GM18867 (cell line): ENCODE measurements around the gene HSPB7.
"Not testable (repeated sequence)": the region's sequence is repeated elsewhere in the genome, so short reads cannot be mapped to it uniquely, and the experiment has no call there.

Experiments used
- ATAC-seq: cut with Tn5 transposase; IDR thresholded peaks from one replicate; pipeline ENCODE4 v1.9.1; 2021; ENCODE audit warnings: mild to moderate bottlenecking, moderate library complexity; ENCODE audit not compliant: unreplicated experiment

HSPB7 gene

GRCh38 chr1:16051039-16051438 is 33.2 kb upstream of the HSPB7 start:
- ATAC-seq, result no peak

- no peak for ATAC-seq
These were observed 32.5 kb upstream of the HSPB7 start for GRCh38 chr1:16050328-16050727.

GRCh38 chr1:16048573-16049189 is 30.8 kb upstream of the HSPB7 start:
- no peak for ATAC-seq

- ATAC-seq, result no peak
These were observed 30.1 kb upstream of the HSPB7 start for GRCh38 chr1:16047791-16048475.

DNA sequence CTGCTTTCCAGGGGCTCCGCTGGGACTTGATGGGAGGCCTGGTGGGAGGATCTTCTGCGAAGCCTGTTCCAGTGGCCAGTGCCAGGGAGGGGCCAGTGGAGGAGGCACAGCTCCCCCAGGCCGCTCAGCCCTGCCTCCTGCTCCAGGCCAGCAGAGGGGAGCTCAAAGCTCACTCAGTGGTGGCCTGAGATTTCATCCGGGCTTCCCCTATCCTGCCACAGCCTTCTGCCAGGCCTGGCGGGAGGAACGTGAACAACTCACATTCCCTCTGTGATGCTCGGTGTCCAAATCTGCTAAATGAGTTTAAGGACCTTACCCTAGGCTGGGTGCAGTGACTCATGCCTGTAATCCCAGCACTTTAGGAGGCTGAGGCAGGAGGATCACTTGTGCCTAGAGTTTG is 29.0 kb upstream of the HSPB7 start:
- ATAC-seq, result no peak

DNA sequence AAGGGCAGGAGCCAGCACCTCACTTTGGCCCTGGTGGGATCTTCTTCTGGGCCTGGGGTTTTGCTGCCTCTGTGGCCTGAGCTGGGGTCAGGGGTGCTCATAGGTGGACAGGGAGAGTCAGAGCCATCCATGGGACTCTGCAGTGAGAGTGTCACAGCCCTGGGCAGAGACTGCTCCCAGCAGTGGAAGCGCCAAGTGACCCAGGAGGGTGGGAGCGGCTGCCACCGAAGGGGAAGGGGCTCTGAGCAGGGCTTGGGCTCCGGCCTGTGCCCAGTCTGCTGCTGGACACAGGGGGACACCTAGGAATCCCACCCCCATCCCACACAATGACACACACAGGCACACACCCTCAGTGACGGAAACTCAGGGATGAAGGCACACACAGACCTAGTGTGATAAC is 26.1 kb upstream of the HSPB7 start:
- ATAC-seq, result no peak

- no peak for ATAC-seq
These were observed 25.7 kb upstream of the HSPB7 start, which contains the start of gene CLCNKB for GRCh38 chr1:16043521-16043920. Gene CLCNKB, plus strand, starts transcription at chr1:16043782. Its CDS starts 711 bp downstream, at chr1:16044493.

DNA sequence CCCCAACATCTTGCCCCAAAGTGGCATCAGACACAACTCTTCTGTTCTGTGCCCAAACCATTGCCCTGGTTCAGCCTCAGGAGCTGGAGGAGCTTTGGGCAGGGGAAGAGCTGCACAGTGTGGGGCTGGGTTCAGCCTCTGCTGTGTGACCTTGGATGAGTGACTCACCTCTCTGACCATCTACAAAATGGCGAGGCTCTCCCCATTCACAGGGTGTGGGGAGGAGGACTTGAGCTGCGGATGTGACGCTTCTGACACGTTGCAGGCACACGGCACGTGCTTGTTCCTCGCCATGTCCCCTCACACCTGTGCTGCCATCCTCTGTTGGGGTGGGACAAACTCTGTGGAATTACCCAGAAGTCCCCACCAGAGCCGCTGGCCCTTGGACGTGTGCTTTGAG is 24.8 kb upstream of the HSPB7 start:
- not testable (repeated sequence) for ATAC-seq

- no peak for ATAC-seq
These were observed 24.3 kb upstream of the HSPB7 start for GRCh38 chr1:16042096-16042495.

DNA sequence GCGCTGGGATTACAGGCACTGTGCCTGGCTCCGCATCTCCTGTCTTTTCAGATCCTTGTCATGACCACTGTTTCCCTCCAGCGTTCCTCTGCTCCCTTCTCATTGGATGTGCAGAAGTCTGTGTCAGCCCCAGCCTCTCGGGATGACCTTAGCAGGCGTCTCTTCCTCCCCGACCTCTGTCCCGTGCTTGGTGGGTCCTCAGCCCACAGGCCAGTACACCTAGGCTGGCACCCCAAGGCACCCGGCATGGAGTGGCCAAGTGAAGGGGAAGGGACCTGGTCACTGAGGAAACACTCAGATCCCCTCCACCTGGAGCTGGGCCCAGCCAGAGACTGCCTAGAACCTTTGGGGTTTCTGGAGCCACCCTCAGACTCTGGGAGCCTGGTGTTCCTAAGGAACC is 23.4 kb upstream of the HSPB7 start:
- no peak for ATAC-seq

DNA sequence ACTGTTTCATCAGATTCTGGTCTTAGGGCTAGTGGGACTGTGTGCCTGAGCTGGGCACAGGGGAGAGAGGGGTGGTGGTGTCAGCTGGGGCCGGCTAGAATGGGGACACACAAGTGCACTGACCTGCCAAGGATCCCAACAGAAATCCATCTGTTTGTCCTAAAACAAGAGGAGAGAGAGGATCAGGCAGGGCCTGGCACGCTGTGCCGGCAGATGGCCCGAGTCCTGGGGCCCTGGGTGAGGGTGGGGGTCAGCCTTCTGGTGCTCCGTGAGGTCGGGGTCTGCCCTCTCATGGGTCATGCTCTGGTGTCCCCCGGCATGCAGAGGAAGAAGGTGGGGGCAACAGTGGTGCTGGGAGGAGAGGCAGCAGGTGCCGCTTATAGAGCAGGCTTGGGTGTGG is 22.0 kb upstream of the HSPB7 start:
- ATAC-seq, result not testable (repeated sequence)

DNA sequence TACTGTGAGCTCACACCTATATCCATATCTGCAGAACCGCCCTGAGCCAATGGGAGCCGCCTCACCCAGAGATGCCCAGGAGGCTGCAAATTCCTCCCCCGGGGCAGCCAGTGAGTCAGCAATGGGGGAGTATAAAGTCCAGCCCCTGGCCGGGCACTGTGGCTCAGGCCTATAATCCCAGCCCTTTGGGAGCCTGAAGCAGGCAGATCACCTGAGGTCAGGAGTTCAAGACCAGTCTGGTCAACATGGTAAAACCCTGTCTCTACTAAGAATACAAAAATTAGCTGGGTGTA is 20.7 kb upstream of the HSPB7 start:
- no peak for ATAC-seq

GRCh38 chr1:16036461-16036860 is 18.6 kb upstream of the HSPB7 start:
- ATAC-seq, result not testable (repeated sequence)

GRCh38 chr1:16033103-16033632 is 15.3 kb upstream of the HSPB7 start:
- not testable (repeated sequence) for ATAC-seq

DNA sequence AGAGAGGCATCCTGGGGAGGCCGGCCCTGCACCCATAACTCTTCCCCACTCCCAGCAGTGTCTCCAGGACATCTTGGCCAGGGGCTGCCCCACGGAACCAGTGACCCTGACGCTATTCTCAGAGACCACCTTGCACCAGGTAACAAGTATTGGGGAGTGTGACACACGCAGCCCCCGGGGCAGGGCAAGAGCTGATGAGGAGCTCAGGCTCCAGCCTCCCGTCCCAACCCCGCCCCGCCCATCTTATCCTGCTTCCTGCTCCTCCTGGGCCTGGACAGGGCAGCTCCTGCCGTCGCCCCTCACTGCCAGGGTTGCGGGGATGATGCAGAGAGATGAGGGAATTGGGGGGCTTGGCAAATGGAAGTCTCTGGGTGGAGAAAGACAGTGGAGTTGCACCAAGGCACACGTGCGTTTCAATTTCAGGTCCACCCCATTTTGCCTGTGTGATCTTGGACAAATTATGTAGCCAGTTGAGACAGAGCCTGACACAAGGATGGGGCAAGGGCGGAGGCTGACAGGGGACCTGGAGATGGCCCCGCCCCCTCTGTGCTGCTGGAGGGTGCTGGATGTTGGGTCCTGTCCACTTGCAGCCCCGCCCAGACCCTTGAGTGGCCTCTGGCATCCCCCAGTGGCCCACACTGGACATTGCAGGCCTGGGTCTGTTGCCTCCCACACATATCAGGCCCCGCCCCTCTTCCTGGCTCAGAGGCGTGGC is 14.7 kb upstream of the HSPB7 start:
- ATAC-seq, result peak; percentile 56

GRCh38 chr1:16031551-16031950 is 13.7 kb upstream of the HSPB7 start:
- no peak for ATAC-seq

DNA sequence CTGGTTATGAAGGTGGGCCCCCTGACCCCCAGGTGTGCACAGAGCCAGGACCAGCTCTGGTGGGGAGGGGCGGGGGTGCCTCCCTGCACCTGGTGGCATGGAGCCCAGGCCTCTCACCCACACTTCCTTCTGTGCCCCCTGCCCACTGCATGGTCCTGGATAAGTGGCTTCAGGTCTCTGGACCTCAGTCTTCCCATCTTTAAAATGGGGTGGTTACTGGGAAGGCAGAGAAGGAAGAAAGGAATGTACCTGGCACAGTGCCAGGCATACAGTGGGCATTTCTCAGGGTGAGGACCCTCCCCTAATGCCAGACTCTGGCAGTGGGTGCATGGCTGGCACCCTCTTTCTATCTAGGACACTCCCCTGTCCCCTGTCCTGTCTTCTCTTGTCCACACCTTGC is 11.4 kb upstream of the HSPB7 start:
- ATAC-seq, result no peak

- not testable (repeated sequence) for ATAC-seq
These were observed 11.1 kb upstream of the HSPB7 start for GRCh38 chr1:16029003-16029268.

- ATAC-seq, result no peak
These were observed 10.6 kb upstream of the HSPB7 start for GRCh38 chr1:16028237-16029002.

DNA sequence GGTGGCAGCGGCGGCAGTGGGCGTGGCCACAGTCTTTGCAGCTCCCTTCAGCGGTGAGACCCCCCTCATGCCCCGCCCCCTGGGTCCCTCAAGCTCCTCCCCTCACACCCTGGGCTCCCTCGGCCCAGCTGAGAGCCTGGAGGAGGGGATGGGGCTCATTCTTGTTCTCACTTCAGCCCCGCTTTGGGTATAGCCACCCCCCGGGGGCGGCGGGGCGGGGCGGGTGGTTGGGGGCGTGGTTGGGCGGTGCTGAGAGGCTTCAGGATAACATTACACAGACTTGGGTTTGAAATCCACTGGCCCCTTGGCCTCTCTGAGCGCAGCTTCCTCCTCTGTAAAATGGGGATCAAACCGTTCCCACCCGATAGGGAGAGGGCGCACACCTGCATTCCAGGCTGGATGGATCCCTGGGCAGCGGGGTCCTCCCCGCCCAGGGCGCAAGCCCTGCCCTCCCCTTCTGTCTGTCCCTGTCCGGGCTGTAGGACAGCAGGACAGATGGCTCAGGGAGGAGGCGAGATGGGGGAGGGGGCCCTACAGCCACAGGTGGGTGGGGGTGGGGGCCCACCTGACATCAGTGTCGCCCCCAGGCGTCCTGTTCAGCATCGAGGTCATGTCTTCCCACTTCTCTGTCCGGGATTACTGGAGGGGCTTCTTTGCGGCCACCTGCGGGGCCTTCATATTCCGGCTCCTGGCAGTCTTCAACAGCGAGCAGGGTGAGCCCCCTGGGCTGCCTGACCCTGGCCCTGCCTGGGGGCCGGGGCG is 9.1 kb upstream of the HSPB7 start:
- no peak for ATAC-seq

DNA sequence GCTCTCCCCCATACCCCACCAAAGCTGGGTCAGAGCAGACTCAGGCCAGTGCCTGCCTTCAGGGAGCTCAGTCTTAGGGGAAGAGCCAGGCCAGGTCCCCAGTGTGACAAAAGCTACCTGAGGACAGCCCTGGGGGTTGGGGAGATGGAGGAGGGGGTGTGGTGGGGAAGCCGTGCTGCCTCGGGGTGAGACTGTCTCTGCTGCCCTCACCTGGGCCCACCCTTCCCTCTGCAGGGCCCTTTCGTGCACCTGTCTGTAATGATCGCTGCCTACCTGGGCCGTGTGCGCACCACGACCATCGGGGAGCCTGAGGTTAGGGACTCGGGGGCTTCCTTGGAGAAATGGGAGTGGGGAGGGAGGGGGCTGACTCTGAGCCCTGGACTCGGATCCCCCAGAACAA is 8.5 kb upstream of the HSPB7 start:
- ATAC-seq, result not testable (repeated sequence)
